K562 (cell line): Measurements from ENCODE around the gene GALNS. TPM values are rescaled to one million over a fixed set of nuclear protein-coding genes. Genes with fewer than 3 reads are reported as not detected.

Experiments used
- ARID4B ChIP-seq: sonication (generic); formaldehyde crosslinking; IDR thresholded peaks from 2 replicates; pipeline ENCODE4 v1.8.0; 2022; ENCODE audit warnings: mild to moderate bottlenecking, missing genetic modification reagents
- ASH1L ChIP-seq: fragments of 450-650 bp; IDR thresholded peaks from 2 replicates; pipeline ENCODE4 v1.6.1; 2018; ENCODE audit warnings: borderline replicate concordance, mild to moderate bottlenecking, low read depth; ENCODE audit not compliant: partially characterized antibody
- ATF1 ChIP-seq, 2 experiments: fragments of 450-650 bp in 1 of 2; IDR thresholded peaks; 2 replicates each; pipeline ENCODE4 v1.6.1; 2016; ENCODE audit warnings: missing compliant biosample characterization in 1 of 2, missing genetic modification characterization in 1 of 2
- CEBPB ChIP-seq: fragments of 450-650 bp; IDR thresholded peaks from 2 replicates; pipeline ENCODE4 v1.6.1; 2016; ENCODE audit warnings: missing genetic modification characterization, missing compliant biosample characterization
- CEBPZ ChIP-seq: fragments of 150-350 bp; IDR thresholded peaks from 2 replicates; pipeline ENCODE4 v1.6.1; 2014; ENCODE audit warnings: low read depth, mild to moderate bottlenecking, low read length, borderline replicate concordance
- E2F1 ChIP-seq: sonication (generic); formaldehyde crosslinking; IDR thresholded peaks from 2 replicates; pipeline ENCODE4 v1.8.1; 2023; ENCODE audit warnings: mild to moderate bottlenecking, missing genetic modification reagents, moderate library complexity
- FOXJ3 ChIP-seq: sonication (generic); formaldehyde crosslinking; IDR thresholded peaks from 2 replicates; pipeline ENCODE4 v1.4.0; 2020; ENCODE audit warnings: mild to moderate bottlenecking, missing genetic modification reagents
- FOXK2 ChIP-seq, 2 experiments: fragments of 450-650 bp; IDR thresholded peaks in 1 of 2; conservative IDR thresholded peaks in 1 of 2; 2 replicates each; pipeline ENCODE4 v1.6.1; 2016; ENCODE audit warnings: low read depth in 2 of 2, mild to moderate bottlenecking in 1 of 2
- HDAC6 ChIP-seq: IDR thresholded peaks from 2 replicates; pipeline ENCODE4 v1.6.1; 2012; ENCODE audit warnings: low read depth, mild to moderate bottlenecking, control low read depth, inconsistent platforms, low read length, moderate library complexity
- NONO ChIP-seq, 2 experiments: fragments of 200-400 bp in 1 of 2; fragments of 450-650 bp in 1 of 2; formaldehyde crosslinking in 1 of 2; IDR thresholded peaks; 2 replicates each; pipeline ENCODE4 v1.6.1; 2017; ENCODE audit warnings: low read depth in 2 of 2, mild to moderate bottlenecking in 2 of 2, moderate library complexity in 2 of 2, low read length in 1 of 2
- OTX1 ChIP-seq: fragments of 450-650 bp; formaldehyde crosslinking; IDR thresholded peaks from 2 replicates; pipeline ENCODE4 v1.4.0; 2022; ENCODE audit warnings: mild to moderate bottlenecking
- PML ChIP-seq: IDR thresholded peaks from 2 replicates; pipeline ENCODE4 v1.6.1; 2012; ENCODE audit warnings: low read length, inconsistent platforms
- SAP30 ChIP-seq: fragments of 200-600 bp; sonication (generic); IDR thresholded peaks from 2 replicates; pipeline ENCODE4 v1.6.1; 2012; ENCODE audit warnings: borderline replicate concordance, low read depth, mild to moderate bottlenecking, moderate library complexity, low read length, control low read depth, inconsistent platforms; ENCODE audit not compliant: insufficient read depth, poor library complexity, severe bottlenecking
- SIRT6 ChIP-seq: IDR thresholded peaks from one replicate; pipeline ENCODE4 v1.6.1; 2012; ENCODE audit warnings: low read depth, mild to moderate bottlenecking, control low read depth, inconsistent platforms, low read length, moderate library complexity
- TAF7 ChIP-seq: fragments of 450-650 bp; IDR thresholded peaks from 2 replicates; pipeline ENCODE4 v1.6.1; 2016; ENCODE audit warnings: missing genetic modification characterization, missing compliant biosample characterization
- ZNF124 ChIP-seq: sonication (generic); formaldehyde crosslinking; IDR thresholded peaks from 2 replicates; pipeline ENCODE4 v1.8.1; 2022; ENCODE audit warnings: missing genetic modification reagents
- ZNF41 ChIP-seq: fragments of 250-450 bp; sonication (Bioruptor Pico); conservative IDR thresholded peaks from 2 replicates; pipeline ENCODE4 v1.4.0; 2020; ENCODE audit warnings: mild to moderate bottlenecking
- ZNF444 ChIP-seq: fragments of 250-450 bp; sonication (Bioruptor Pico); IDR thresholded peaks from 2 replicates; pipeline ENCODE4 v1.4.0; 2020; ENCODE audit warnings: mild to moderate bottlenecking, moderate library complexity
- polyA plus RNA-seq, 8 experiments: library from polyadenylated mRNA; depleted of rRNA in 4 of 8; stranded (reverse) in 5 of 8; unstranded in 3 of 8; fragments of >200 nt; fragmentation: Nextera tagmentation in 2 of 8; fragmentation: Illumina TruSeq in 1 of 8; extraction: Ambion mirVana in 2 of 8; extraction: Trizol in 1 of 8; gene quantifications; 2 replicates each; pipeline versions ENCODE4 v1.2.1 to v1.2.3, GENCODE V29; 2011 to 2014; ENCODE audit warnings: inconsistent platforms in 1 of 8, missing spikeins in 1 of 8
- total RNA-seq, 7 experiments: library from RNA; depleted of rRNA in 6 of 7; stranded (reverse); fragments of >200 nt in 6 of 7; fragmentation: Illumina TruSeq in 2 of 7; extraction: Trizol in 2 of 7; gene quantifications; 2 replicates each; pipeline versions ENCODE4 v1.2.1 to v1.2.3, GENCODE V29; 2011 to 2021; ENCODE audit warnings: low replicate concordance in 1 of 7

Gene GALNS
- total and polyA plus RNA-seq, 9 of the 15 experiments (the other 6 are each of a cell fraction or from before 2014, with no cell fraction given): 0.38 to 13.2 (median 4.3) TPM

- TF ChIP-seq SAP30 (no peak), ASH1L (no peak), ZNF41 (CRISPR knock-in tag) (no peak), PML (0 out of 2 replicates have a peak, but pooled peaks have one; percentile 15), OTX1 (CRISPR knock-in tag) (no peak), HDAC6 (no peak), FOXK2 (conservative IDR thresholded peaks at IDR 0.05 in 1 of 2, IDR thresholded peaks at IDR 0.05 in 1 of 2; ENCODE audit: low read depth in 2 of 2) (no peak), FOXJ3 (CRISPR knock-in tag) (no peak), ATF1 (CRISPR knock-in tag; IDR thresholded peaks at IDR 0.05) (no peak), ATF1 (tag; IDR thresholded peaks at IDR 0.05) (no peak), ARID4B (peak; percentile 87), ZNF444 (CRISPR knock-in tag) (no peak), CEBPB (tag) (no peak), CEBPZ (no peak), E2F1 (CRISPR knock-in tag) (no peak), SIRT6 (no peak), NONO (IDR thresholded peaks at IDR 0.05; ENCODE audit: low read depth in 2 of 2, low read length in 1 of 2) (no peak), TAF7 (tag) (no peak), ZNF124 (CRISPR knock-in tag) (no peak)
Observed at GRCh38 chr16:88772871-88773811, 83.6 kb downstream of the GALNS start (continued).
